ENCODE results near the gene SPRY4.
"Not testable (repeated sequence)": the region's sequence is repeated elsewhere in the genome, so short reads cannot be mapped to it uniquely, and the experiment has no call there.

SPRY4 gene

GRCh38 chr5:142324871-142325724 is at the start of gene SPRY4:
TSS of gene SPRY4 (minus strand) at chr5:142325021. CDS start at chr5:142315108, 9,913 bp downstream.
- peak; percentile 86 to 87 for DNase-seq

GRCh38 chr5:142368529-142368928 is 43.7 kb upstream of the SPRY4 start:
- no peak for DNase-seq

- no peak for DNase-seq
Observed at GRCh38 chr5:142366007-142366406, 41.2 kb upstream of the SPRY4 start.

- peak in 1 of 2 experiments; percentile 10 for DNase-seq
Observed at GRCh38 chr5:142364251-142365145, 39.7 kb upstream of the SPRY4 start.

- DNase-seq, result no peak
Observed at GRCh38 chr5:142363619-142363963, 38.8 kb upstream of the SPRY4 start.

GRCh38 chr5:142362193-142362592 is 37.4 kb upstream of the SPRY4 start:
- DNase-seq, result not testable (repeated sequence)

- no peak for DNase-seq
Observed at GRCh38 chr5:142360607-142361120, 35.8 kb upstream of the SPRY4 start.

GRCh38 chr5:142360051-142360498 is 35.3 kb upstream of the SPRY4 start:
- DNase-seq, result no peak

GRCh38 chr5:142358648-142359047 is 33.8 kb upstream of the SPRY4 start:
- DNase-seq, result no peak

GRCh38 chr5:142358121-142358520 is 33.3 kb upstream of the SPRY4 start:
- DNase-seq, result no peak

GRCh38 chr5:142357469-142358090 is 32.8 kb upstream of the SPRY4 start:
- DNase-seq, result no peak

- DNase-seq, result peak; percentile 43 to 45
Observed at GRCh38 chr5:142356716-142357468, 32.1 kb upstream of the SPRY4 start.

GRCh38 chr5:142356349-142356715 is 31.5 kb upstream of the SPRY4 start:
- no peak for DNase-seq

GRCh38 chr5:142353071-142353472 is 28.3 kb upstream of the SPRY4 start:
- DNase-seq, result no peak

GRCh38 chr5:142350021-142350420 is 25.2 kb upstream of the SPRY4 start:
- no peak for DNase-seq

- DNase-seq, result no peak
Observed at GRCh38 chr5:142346706-142347105, 21.9 kb upstream of the SPRY4 start.

- not testable (repeated sequence) for DNase-seq
Observed at GRCh38 chr5:142344915-142345314, 20.1 kb upstream of the SPRY4 start.

- DNase-seq, result no peak
Observed at GRCh38 chr5:142343531-142343930, 18.7 kb upstream of the SPRY4 start.

- no peak for DNase-seq
Observed at GRCh38 chr5:142342128-142342981, 17.5 kb upstream of the SPRY4 start.

- DNase-seq, result no peak
Observed at GRCh38 chr5:142339781-142340180, 15.0 kb upstream of the SPRY4 start.

GRCh38 chr5:142334538-142334937 is 9.7 kb upstream of the SPRY4 start:
- DNase-seq, result no peak
